Astrocyte (in vitro differentiated cells and primary cell): ENCODE data around the gene ANO6. TPM values are rescaled to one million over a fixed set of nuclear protein-coding genes. Genes with fewer than 3 reads are reported as not detected.

Source experiments
- DNase-seq: peaks from one replicate; pipeline ENCODE4 v3.0.0-alpha.2; 2010; ENCODE audit warnings: low read depth
- FAIRE-seq: peaks from 2 replicates; lab custom pipeline; 2011; peaks lifted over from hg19 to GRCh38; lab: Jason Lieb, UNC
- H2AFZ ChIP-seq: 2 replicates; pipeline ENCODE4 v1.6.0; 2012; ENCODE audit warnings: low read depth, low read length, inconsistent platforms
- H3K27ac ChIP-seq: 2 replicates; pipeline ENCODE4 v1.5.1; 2011; ENCODE audit warnings: low read depth, low read length, inconsistent platforms
- H3K27me3 ChIP-seq: 2 replicates; pipeline ENCODE4 v1.6.0; 2011; ENCODE audit warnings: low read length, inconsistent platforms; ENCODE audit not compliant: insufficient read depth
- H3K36me3 ChIP-seq: 2 replicates; pipeline ENCODE4 v1.5.1; 2011; ENCODE audit warnings: low read length, inconsistent platforms; ENCODE audit not compliant: insufficient read depth
- H3K4me1 ChIP-seq: 2 replicates; pipeline ENCODE4 v1.5.1; 2011; ENCODE audit warnings: low read length, inconsistent platforms; ENCODE audit not compliant: insufficient read depth
- H3K4me2 ChIP-seq: 2 replicates; pipeline ENCODE4 v1.6.0; 2012; ENCODE audit warnings: low read length, inconsistent platforms
- H3K4me3 ChIP-seq: 2 replicates; pipeline ENCODE4 v1.5.1; 2011; ENCODE audit warnings: low read depth, mild to moderate bottlenecking, low read length, inconsistent platforms; ENCODE audit not compliant: insufficient read depth
- H3K79me2 ChIP-seq: 2 replicates; pipeline ENCODE4 v1.6.0; 2012; ENCODE audit warnings: mild to moderate bottlenecking, low read length, inconsistent platforms; ENCODE audit not compliant: insufficient read depth
- H3K9ac ChIP-seq: 2 replicates; pipeline ENCODE4 v1.6.0; 2012; ENCODE audit warnings: mild to moderate bottlenecking, low read length, inconsistent platforms
- H3K9me3 ChIP-seq: 2 replicates; pipeline ENCODE4 v1.5.1; 2012; ENCODE audit warnings: low read depth, mild to moderate bottlenecking, low read length, inconsistent platforms; ENCODE audit not compliant: insufficient read depth
- H4K20me1 ChIP-seq: 2 replicates; pipeline ENCODE4 v1.6.0; 2012; ENCODE audit warnings: low read length, inconsistent platforms; ENCODE audit not compliant: insufficient read depth
- H3K27ac Mint-ChIP-seq: one replicate; pipeline ENCODE4 v1.8.0; 2021; ENCODE audit warnings: mild to moderate bottlenecking, mixed read lengths; ENCODE audit not compliant: unreplicated experiment
- H3K27me3 Mint-ChIP-seq: one replicate; pipeline ENCODE4 v1.8.0; 2021; ENCODE audit warnings: low read depth, mixed read lengths; ENCODE audit not compliant: unreplicated experiment
- H3K36me3 Mint-ChIP-seq: one replicate; pipeline ENCODE4 v1.8.0; 2021; ENCODE audit warnings: low read depth, mixed read lengths; ENCODE audit not compliant: unreplicated experiment
- H3K4me1 Mint-ChIP-seq: one replicate; pipeline ENCODE4 v1.8.0; 2021; ENCODE audit warnings: low read depth, mixed read lengths; ENCODE audit not compliant: unreplicated experiment
- H3K4me3 Mint-ChIP-seq: one replicate; pipeline ENCODE4 v1.8.0; 2021; ENCODE audit warnings: mild to moderate bottlenecking, moderate library complexity, mixed read lengths; ENCODE audit not compliant: unreplicated experiment
- H3K9me3 Mint-ChIP-seq: one replicate; pipeline ENCODE4 v1.8.0; 2021; ENCODE audit warnings: mild to moderate bottlenecking, mixed read lengths; ENCODE audit not compliant: unreplicated experiment
- CTCF ChIP-seq: IDR thresholded peaks from 2 replicates; pipeline ENCODE4 v1.5.1; 2011; ENCODE audit warnings: low read depth, mild to moderate bottlenecking, inconsistent platforms, low read length, moderate library complexity; ENCODE audit not compliant: insufficient read depth
- EZH2 ChIP-seq: IDR thresholded peaks from 2 replicates; pipeline ENCODE4 v1.6.1; 2012; ENCODE audit warnings: mild to moderate bottlenecking, low read length, inconsistent platforms; ENCODE audit not compliant: insufficient read depth
- total RNA-seq: library from RNA; stranded (reverse); gene quantifications from 2 replicates; pipeline ENCODE4 v1.2.1, GENCODE V29; 2021

The ANO6 gene
- total RNA-seq, 1 donor from 2014 or later = 113 TPM

GRCh38 chr12:45184147-45184963 is 31.5 kb upstream of the ANO6 start:
- no peak for FAIRE-seq
- H2AFZ ChIP-seq = no peak overlapping the region
- H3K4me1 ChIP-seq = no peaks in the 10 kb centered on the region
- H3K79me2 ChIP-seq = no peaks in the 10 kb centered on the region
- no peaks in the 10 kb centered on the region for H3K36me3 ChIP-seq
- Mint-ChIP-seq H3K4me1 (no peaks in the 10 kb centered on the region), H3K36me3 (peaks cover 14% of the 10 kb centered on the region), H3K9me3 (no peaks in the 10 kb centered on the region), H3K27ac (peak overlapping the region; percentile 22), H3K27me3 (no peaks in the 10 kb centered on the region), H3K4me3 (no peak overlapping the region)
- TF ChIP-seq CTCF = no peak
- TF ChIP-seq EZH2 = no peak
- H4K20me1 ChIP-seq = no peaks in the 10 kb centered on the region
- H3K27me3 ChIP-seq = no peaks in the 10 kb centered on the region
- no peak overlapping the region for H3K4me3 ChIP-seq
- no peaks in the 10 kb centered on the region for H3K9me3 ChIP-seq
- no peak overlapping the region for H3K4me2 ChIP-seq
- no peak overlapping the region for H3K27ac ChIP-seq
- no peak for DNase-seq
- no peak overlapping the region for H3K9ac ChIP-seq

- Histone ChIP-seq H4K20me1 (no peaks in the 10 kb centered on the region), H3K9ac (no peak overlapping the region), H3K27me3 (no peaks in the 10 kb centered on the region), H3K9me3 (no peaks in the 10 kb centered on the region), H2AFZ (no peak overlapping the region), H3K27ac (no peak overlapping the region), H3K4me1 (no peaks in the 10 kb centered on the region), H3K4me3 (no peak overlapping the region), H3K36me3 (no peaks in the 10 kb centered on the region), H3K79me2 (no peaks in the 10 kb centered on the region), H3K4me2 (no peak overlapping the region)
- Mint-ChIP-seq H3K4me3 (no peak overlapping the region), H3K27me3 (no peaks in the 10 kb centered on the region), H3K36me3 (peaks cover 10% of the 10 kb centered on the region), H3K27ac (no peak overlapping the region), H3K9me3 (no peaks in the 10 kb centered on the region), H3K4me1 (peaks cover 5% of the 10 kb centered on the region)
- TF ChIP-seq CTCF (no peak), EZH2 (no peak)
- no peak for DNase-seq
- no peak for FAIRE-seq
These were observed 29.1 kb upstream of the ANO6 start for GRCh38 chr12:45186762-45187161.
